Activated naive CD4-positive, alpha-beta T cell treated with anti-CD3 and anti-CD28 coated beads, Interleukin-2, amount 50 U/mL, for 72 hours (primary cell): ENCODE data around the gene SPATA1. TPM values are rescaled to one million over a fixed set of nuclear protein-coding genes. Genes with fewer than 3 reads are reported as not detected.
"Not testable (repeated sequence)": the region's sequence is repeated elsewhere in the genome, so short reads cannot be mapped to it uniquely, and the experiment has no call there.

ENCODE experiments used
- ATAC-seq, 2 donors: fragments of 150-1000 bp; cut with Tn5 transposase; 2 replicates each; pipeline ENCODE4 v1.10.0; 2021; ENCODE audit warnings: mild to moderate bottlenecking in 2 of 2, moderate library complexity in 2 of 2
- DNase-seq, 2 donors: peaks; one replicate each; pipeline ENCODE4 v3.0.0; 2021 to 2022; ENCODE audit warnings: low spot score in 2 of 2
- H3K27ac Mint-ChIP-seq, 2 donors: one replicate each; pipeline ENCODE4 v1.8.0; 2022; ENCODE audit warnings: mild to moderate bottlenecking in 2 of 2, mixed read lengths in 2 of 2
- H3K36me3 Mint-ChIP-seq, 2 donors: one replicate each; pipeline ENCODE4 v1.8.0; 2022; ENCODE audit warnings: mixed read lengths in 2 of 2
- H3K9me3 Mint-ChIP-seq, 2 donors: one replicate each; pipeline ENCODE4 v1.8.0; 2022; ENCODE audit warnings: mixed read lengths in 2 of 2
- total RNA-seq, 2 donors: library from RNA; stranded (reverse); gene quantifications; one replicate each; pipeline ENCODE4 v1.2.3, GENCODE V29; 2022

The SPATA1 gene
- total RNA-seq, 2 donors from 2014 or later, result 0.96 to 3.0 TPM

DNA sequence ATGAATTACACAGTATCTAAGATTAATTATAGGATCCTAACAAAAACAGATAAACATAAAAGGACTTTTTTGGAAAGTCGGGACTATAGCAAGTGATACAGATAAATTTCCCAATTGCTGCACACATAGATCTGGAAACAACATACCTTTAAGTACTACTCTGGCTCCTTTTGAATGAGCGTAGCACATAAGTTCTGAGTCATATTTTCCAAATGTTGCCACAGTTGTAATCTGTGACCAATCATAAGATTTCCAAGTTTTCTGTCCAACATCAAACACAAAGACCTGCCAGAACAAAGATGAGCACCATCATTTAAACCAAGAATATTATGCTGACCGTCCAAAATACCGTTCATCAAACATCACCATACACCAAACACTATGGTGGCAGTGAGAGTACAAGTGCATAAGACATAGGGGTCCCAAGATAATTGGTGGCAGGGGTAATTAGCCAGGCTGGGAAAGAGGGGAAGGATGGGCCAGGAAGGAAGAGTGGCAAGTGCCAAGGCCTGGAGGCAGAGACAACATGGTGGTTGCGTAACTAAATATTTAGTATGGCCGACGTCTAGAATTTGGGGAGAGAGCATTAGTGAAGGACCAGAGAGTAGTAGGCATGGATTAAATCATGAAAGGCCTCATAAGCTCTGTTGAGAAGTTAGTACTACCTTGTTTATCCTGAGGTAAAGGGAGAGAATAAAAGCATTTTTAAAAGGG, 64.4 kb downstream of the SPATA1 start:
- H3K27ac Mint-ChIP-seq, result peak overlapping the region; percentile 6 to 100
- H3K36me3 Mint-ChIP-seq, result peaks cover 30 to 61% of the 10 kb centered on the region in 2 donors
- DNase-seq, result no peak
- peaks cover 0 to 11% of the 10 kb centered on the region in 2 donors for H3K9me3 Mint-ChIP-seq
- ATAC-seq, result no peak

DNA sequence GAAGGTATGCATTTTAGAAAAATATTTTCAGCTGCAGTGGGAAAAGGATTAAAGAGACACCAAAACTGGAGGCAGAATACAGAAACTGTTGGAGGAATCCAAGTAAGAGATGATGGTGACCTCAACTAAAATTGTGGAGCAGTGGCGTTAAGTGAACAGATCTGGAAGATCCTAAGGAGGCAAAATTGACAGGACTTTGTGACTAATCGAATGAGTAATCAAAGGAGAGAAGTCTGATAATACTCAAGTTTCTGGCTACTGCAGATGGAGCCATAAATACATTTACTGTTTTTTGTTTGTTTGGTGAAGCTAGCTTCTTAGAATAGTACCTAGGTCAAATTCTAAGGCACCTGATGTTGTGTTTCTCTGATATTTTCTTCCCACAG, 65.0 kb downstream of the SPATA1 start:
- peak overlapping the region; percentile 6 to 100 for H3K27ac Mint-ChIP-seq
- DNase-seq (no peak), ATAC-seq (no peak)
- H3K36me3 Mint-ChIP-seq, result peaks cover 30 to 61% of the 10 kb centered on the region in 2 donors
- peaks cover 0 to 11% of the 10 kb centered on the region in 2 donors for H3K9me3 Mint-ChIP-seq

DNA sequence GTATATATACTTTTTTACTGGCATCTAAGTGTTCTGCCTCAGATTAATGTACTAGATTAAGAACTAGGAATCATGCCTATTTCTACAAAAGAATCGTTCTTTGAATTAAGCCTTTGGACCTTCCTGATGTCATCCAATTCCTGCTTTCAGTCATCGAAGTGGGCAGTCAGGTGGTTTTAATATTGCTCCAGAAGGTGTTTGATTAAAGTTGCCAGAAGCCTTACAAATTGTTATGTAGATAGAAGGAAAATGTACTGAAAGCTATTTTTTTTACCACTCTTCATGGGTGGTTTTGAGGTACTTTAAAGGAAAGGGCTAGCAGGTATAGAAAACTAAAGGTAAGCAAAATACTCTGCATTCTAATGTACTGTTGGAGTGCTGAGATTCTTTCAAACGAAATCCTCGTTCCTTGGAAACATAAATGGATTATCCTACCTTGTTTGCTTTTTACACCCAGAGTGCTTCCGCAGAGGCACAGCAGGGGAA, 67.3 kb downstream of the SPATA1 start:
- peaks cover 0 to 11% of the 10 kb centered on the region in 2 donors for H3K9me3 Mint-ChIP-seq
- H3K36me3 Mint-ChIP-seq, result peaks cover 30 to 52% of the 10 kb centered on the region in 2 donors
- ATAC-seq (peak in 1 of 2 donors; percentile 1), DNase-seq (no peak)
- H3K27ac Mint-ChIP-seq, result peak overlapping the region; percentile 100

DNA sequence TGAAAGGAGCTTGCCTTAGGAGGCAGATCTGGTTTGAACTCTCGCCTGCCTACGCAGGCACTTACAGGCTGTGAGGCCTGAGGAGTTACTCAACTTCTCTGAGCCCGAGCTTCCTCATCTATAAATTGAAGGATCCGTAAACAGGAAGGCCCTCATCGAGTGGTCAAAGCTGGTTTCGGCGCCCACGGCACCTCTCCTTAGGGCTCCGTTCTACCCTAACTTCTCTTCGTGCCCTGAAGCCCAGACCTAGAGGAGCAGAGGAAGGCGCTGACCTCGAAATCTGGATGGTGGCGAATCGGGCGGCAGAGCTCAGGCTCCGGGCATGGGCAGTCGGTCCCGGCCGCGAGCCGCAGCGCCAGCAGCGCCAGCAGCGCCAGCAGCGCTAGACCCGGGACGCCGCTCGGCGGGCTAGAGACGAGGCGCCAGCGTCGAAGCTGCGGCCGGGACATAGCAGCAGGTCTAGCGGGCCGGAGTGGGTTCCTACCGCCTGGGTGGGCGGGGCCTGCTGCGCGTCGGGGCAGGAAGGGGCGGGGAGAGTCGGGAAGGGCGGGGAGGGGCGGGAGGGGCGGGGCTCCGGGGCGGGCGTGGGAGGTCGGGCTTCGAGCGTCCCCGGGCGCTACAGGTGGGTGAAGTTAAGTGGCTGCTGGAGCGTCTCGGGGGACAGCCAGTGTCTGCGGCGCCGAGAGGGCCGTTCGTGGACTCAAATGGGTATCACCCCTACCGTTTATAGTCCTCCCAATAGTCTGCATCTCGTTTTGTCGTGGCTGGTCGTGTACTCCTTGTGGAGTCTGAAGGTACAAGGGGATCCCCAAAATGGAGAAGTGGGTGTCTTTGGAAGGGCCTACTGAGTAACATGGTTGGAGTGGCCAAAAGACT, 68.0 kb downstream of the SPATA1 start, which contains the start of gene CTBS:
CTBS (minus strand) TSS at position 474 of the 876 bp plus-strand sequence; CDS start at position 449, 25 bp downstream.
- peak; percentile 82 to 84 for DNase-seq
- Mint-ChIP-seq H3K9me3 (peaks cover 0 to 11% of the 10 kb centered on the region in 2 donors), H3K36me3 (peaks cover 30 to 45% of the 10 kb centered on the region in 2 donors), H3K27ac (peak within 1 kb of the TSS; percentile 100)
- peak; percentile 85 to 87 for ATAC-seq

DNA sequence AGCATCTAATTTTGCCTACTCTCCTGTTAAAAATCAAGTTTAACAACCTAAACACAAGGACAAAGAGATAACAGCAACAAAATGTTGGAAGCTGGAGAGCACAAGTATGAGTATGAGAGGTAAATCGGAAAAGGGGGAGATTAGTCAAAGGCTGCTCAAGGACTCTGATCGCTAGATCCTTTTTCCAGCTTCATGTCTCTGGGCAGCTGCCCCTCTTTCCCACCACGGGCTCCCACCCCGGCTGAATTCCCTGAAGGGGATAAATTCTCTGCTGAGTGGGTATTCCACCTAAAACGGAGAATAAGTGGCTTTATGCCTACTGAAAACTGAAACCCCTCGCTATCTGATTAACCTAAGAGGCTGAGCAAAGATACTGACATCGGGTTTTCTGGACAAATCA, 68.8 kb downstream of the SPATA1 start:
- H3K27ac Mint-ChIP-seq, result peak overlapping the region; percentile 95 to 100
- H3K9me3 Mint-ChIP-seq, result peaks cover 0 to 11% of the 10 kb centered on the region in 2 donors
- ATAC-seq, result no peak
- DNase-seq, result no peak
- peaks cover 30 to 42% of the 10 kb centered on the region in 2 donors for H3K36me3 Mint-ChIP-seq

DNA sequence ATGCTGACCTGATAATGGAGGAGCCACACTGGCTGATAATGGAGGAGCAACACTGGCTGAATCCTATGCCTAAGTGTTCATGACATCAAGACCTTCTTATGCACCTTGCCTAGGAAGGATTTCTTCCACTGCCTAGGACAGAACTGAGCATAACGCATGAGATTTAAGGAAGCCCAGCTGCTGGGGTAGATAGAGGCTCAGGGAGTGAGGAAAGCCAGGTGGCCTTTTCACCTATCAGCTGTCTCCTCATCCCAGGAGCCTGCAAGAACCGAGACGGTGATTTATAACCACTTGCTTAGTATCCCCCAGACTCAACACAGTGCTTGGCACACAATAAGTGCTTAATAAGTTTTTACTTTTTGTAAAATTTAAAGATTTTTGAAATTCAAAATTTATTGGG, 75.5 kb downstream of the SPATA1 start:
- H3K36me3 Mint-ChIP-seq, result peaks cover 0 to 5% of the 10 kb centered on the region in 2 donors
- no peak overlapping the region for H3K27ac Mint-ChIP-seq
- ATAC-seq (no peak), DNase-seq (no peak)
- H3K9me3 Mint-ChIP-seq, result no peaks in the 10 kb centered on the region

DNA sequence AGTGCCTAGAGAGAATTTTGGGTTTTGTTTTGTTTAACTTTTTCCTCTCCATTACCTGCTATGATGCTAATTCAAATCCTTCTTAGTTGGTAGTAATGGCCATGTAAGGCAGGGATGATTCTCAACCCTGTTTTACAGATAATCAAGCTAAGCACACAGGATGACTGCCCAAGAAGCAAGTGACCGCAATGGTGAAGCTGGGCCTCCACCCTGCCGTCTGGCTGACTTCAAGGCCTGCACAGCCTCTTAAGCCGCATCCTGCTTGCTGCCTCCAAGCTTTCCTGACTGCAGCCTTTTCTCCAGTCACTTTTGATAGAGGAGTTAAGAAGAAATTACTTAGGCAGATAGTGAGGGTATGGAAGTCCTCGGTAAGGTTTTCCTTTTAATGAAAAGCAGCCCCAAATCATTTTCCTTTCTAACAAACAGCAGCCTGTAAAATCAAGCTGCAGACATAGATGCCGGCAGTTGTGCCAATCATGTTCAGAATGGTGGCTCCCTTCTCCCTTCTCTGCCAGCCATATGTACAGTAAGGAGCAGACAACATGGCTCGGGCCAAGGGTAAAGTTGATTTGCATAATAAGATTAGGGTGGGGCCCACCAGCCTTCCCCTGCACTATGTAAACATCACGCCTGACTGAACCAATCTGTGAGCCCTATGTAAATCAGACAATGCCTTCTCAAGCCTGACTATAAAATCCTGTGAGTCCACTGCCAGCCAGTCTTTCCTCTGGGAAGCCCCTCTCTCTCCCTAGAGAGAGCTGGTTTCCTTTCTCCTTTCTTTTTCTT, 76.8 kb downstream of the SPATA1 start:
- no peak for DNase-seq
- Mint-ChIP-seq H3K27ac (peak overlapping the region in 1 of 2 donors; percentile 58), H3K9me3 (no peaks in the 10 kb centered on the region), H3K36me3 (peaks cover 0 to 5% of the 10 kb centered on the region in 2 donors)
- ATAC-seq, result no peak

DNA sequence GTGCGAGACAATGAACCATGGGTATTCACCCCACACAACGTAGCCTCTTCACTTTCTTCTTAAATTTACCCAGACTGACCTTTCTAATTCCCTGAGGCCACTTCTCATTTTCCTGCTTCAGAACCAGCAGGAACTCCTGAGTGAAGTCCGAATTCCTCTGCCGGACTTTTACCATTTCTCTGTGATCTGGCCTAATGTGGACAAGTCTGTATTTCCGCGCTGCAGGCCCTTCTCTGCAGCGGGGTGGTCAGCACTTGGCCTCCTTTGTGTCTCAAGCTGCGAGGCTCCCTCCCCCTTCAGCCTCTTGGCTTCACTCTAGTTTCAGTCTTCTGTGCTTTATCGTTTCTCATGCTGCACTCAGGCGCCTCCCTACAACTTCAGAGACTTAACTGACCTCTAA, 77.5 kb downstream of the SPATA1 start:
- Mint-ChIP-seq H3K9me3 (no peaks in the 10 kb centered on the region), H3K36me3 (peaks cover 0 to 5% of the 10 kb centered on the region in 2 donors), H3K27ac (no peak overlapping the region)
- ATAC-seq, result no peak
- DNase-seq, result no peak

DNA sequence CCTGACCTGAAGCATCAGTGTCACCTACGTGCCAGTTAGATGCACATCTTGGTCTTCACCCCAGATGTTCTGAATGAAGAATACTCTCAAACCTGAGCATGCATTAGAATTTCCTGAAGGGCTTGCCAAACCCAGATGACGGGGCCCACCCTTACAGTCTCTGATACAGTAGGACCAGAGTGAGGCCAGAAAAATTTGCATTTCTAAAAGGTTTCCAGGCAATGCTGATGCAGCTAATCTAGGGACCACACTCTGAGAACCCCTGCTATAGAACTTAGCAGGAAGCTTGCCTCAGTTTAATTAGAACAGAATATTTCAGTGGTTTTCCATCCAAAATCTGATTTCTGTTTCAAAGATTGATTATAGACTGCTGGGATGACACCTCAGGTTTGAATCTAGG, 77.9 kb downstream of the SPATA1 start:
- ATAC-seq (no peak), DNase-seq (no peak)
- no peak overlapping the region for H3K27ac Mint-ChIP-seq

DNA sequence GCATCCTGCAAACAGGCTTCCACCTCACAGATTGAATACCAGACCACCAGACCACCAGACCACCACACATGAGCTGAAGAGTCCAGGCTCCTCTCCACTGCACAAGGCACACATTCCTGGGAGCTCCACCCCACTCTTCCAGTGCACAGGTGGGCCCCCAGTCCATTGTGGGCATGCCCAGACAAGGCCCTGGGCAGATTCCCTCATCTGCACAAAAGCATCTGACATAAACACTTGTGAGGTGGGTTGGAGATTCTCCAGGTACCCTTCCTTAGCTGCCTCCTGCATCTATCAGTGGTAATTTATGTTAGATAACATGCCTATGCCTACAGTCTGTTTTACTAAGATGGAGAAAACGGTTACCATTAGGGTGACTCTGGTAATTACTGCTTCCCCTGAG, 79.6 kb downstream of the SPATA1 start:
- DNase-seq, result no peak
- no peak overlapping the region for H3K27ac Mint-ChIP-seq
- peaks cover 5 to 7% of the 10 kb centered on the region in 2 donors for H3K36me3 Mint-ChIP-seq
- no peaks in the 10 kb centered on the region for H3K9me3 Mint-ChIP-seq
- no peak for ATAC-seq

More for the DNA sequence above, 77.9 kb downstream of the SPATA1 start:
- H3K36me3 Mint-ChIP-seq, result peaks cover 0 to 5% of the 10 kb centered on the region in 2 donors
- H3K9me3 Mint-ChIP-seq, result no peaks in the 10 kb centered on the region

DNA sequence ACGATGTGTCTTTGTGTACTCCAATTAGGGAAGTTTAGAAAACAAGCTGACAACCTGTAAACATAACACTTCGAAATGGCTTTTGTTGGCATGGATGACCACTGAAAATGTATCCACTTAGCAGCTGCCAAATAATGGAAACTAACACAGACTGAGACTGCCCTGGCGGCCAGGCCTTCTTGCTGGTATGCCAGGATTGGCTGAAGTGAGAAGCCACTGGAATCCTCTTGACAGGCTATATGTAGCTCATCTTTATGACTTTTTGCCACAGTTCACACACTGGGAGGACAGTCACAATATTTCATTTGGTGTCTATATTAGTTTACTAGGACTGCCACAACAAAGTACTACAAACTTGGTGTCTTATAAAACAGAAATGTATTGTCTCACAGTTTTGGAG, 80.9 kb downstream of the SPATA1 start:
- ATAC-seq, result no peak
- Mint-ChIP-seq H3K36me3 (peaks cover 5 to 7% of the 10 kb centered on the region in 2 donors), H3K27ac (no peak overlapping the region), H3K9me3 (no peaks in the 10 kb centered on the region)
- no peak for DNase-seq

DNA sequence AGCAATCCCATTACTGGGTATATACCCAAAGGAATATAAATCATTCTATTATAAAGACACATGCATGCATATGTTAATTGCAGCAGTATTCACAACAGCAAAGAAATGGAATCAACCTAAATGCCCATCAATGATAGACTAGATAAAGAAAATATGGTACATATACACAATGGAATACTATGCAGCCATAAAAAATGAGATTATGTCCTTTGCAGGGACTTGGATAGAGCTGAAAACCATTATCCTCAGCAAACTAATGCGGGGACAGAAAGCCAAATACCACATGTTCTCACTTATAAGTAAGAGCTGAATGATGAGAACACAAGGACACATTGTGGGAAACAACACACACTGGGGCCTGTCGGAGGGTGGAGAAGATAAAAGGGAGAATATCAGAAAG, 88.8 kb downstream of the SPATA1 start:
- not testable (repeated sequence) for ATAC-seq, DNase-seq, H3K9me3 Mint-ChIP-seq, H3K27ac Mint-ChIP-seq, H3K36me3 Mint-ChIP-seq

DNA sequence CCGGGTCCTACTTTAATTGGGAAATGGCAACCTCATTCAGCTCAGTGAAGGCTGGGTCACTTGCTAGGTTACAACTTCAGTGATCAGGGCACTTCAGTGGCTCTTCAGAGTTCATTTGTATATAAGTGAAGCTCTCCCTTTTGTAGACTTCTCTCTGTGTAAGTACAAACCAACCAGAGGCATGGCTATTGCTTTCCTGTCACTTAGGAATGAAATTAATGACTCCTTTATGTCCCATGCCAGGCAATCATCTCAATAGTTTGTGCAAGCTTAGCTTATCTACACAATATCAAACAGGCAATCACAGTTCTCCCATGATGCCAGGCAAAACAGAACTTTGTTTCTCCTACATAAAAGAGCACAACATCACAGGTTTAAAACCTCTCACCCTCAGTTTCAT, 90.8 kb downstream of the SPATA1 start:
- Mint-ChIP-seq H3K9me3 (peaks cover 4 to 13% of the 10 kb centered on the region in 2 donors), H3K27ac (no peak overlapping the region), H3K36me3 (peaks cover 0 to 27% of the 10 kb centered on the region in 2 donors)
- ATAC-seq, result no peak
- DNase-seq, result no peak

DNA sequence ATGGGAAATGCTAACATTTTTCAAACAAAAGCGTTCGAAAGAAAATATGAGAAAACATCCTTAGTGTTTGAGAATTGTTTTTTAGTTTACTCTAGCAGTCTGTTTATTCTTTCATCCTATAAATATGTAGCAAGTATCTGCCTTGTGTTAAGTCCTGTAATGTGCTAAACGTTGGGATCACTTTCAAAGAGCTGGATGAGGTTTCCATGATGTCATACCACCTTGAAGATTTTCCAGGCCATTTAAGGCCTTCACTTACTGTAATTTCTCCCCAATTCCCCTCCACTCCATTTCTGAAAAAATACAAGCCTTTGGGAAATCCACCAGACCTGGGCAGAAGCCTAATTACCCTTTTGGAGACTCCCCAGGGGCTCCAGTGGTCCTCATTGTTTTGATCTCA, 92.2 kb downstream of the SPATA1 start:
- DNase-seq, result no peak
- peaks cover 0 to 40% of the 10 kb centered on the region in 2 donors for H3K36me3 Mint-ChIP-seq
- H3K27ac Mint-ChIP-seq, result peak overlapping the region; percentile 61 to 96
- peaks cover 4 to 17% of the 10 kb centered on the region in 2 donors for H3K9me3 Mint-ChIP-seq
- no peak for ATAC-seq

DNA sequence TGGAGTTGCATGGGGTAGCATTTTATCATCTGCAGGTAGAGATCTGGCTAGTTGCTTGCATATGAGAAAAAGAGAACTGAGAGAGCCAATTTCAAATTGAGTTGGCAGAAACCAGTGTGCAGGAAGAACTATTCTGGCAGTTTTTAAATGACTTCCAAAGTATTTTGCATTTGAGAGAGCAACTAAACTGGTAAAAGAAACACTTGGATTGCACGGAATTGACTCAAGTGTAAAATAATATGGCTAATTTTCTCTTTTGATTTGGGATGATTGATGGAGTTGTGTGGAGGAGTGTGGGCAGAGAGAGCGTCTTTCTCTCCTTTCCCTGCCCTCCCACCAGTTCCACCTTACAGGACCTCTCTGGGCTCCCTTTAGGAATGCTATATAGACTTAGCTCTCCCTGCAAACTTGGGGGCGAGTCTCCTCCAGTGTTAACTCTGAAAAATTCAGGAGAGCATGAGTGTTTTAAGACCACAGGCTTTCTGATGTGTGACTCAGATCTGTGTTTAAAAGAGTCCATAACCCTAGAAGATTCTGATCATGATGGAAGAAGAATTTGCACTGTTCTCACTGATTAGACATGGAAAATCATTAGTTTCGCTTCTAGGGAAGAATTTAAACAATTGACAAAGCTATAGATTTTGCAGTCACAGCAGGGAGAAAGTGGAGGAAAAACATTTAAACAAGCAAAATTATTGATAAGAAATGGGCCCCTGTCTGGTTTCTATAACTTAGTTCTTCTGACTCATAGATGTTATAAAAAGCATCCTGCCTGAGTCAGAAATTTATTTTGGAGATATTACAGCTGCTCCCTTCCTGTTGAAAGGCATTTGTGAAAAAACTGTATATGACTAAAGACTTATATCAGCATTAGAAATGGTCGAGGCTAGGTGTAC, 92.9 kb downstream of the SPATA1 start:
- DNase-seq (peak in 1 of 2 donors; percentile 14), ATAC-seq (peak; percentile 85 to 88)
- Mint-ChIP-seq H3K36me3 (peaks cover 4 to 47% of the 10 kb centered on the region in 2 donors), H3K27ac (peak overlapping the region; percentile 61 to 96), H3K9me3 (peaks cover 5 to 18% of the 10 kb centered on the region in 2 donors)
